Muscle layer of duodenum (tissue), 2 donors: ENCODE measurements around the gene MEX3A.

Source experiments
- H3K27ac ChIP-seq: one replicate; pipeline ENCODE4 v1.7.0; 2013; ENCODE audit warnings: mild to moderate bottlenecking, low read length
- H3K27me3 ChIP-seq: one replicate; pipeline ENCODE4 v1.7.0; 2013; ENCODE audit warnings: low read depth, mild to moderate bottlenecking, control low read depth, low read length
- H3K36me3 ChIP-seq, 2 donors: one replicate each; pipeline ENCODE4 v1.7.0; 2013; ENCODE audit warnings: low read length in 2 of 2, control low read depth in 1 of 2, mild to moderate bottlenecking in 1 of 2; ENCODE audit not compliant: insufficient read depth in 2 of 2, control insufficient read depth in 1 of 2
- H3K4me1 ChIP-seq, 2 donors: one replicate each; pipeline ENCODE4 v1.7.0; 2013; ENCODE audit warnings: low read length in 2 of 2, mild to moderate bottlenecking in 2 of 2, control low read depth in 1 of 2, moderate library complexity in 1 of 2; ENCODE audit not compliant: insufficient read depth in 2 of 2, control insufficient read depth in 1 of 2
- H3K4me3 ChIP-seq, 2 donors: one replicate each; pipeline ENCODE4 v1.7.0; 2013; ENCODE audit warnings: low read length in 2 of 2, low read depth in 1 of 2, mild to moderate bottlenecking in 1 of 2
- H3K9me3 ChIP-seq, 2 donors: one replicate each; pipeline ENCODE4 v1.7.0; 2013; ENCODE audit warnings: low read length in 2 of 2, control low read depth in 1 of 2, mild to moderate bottlenecking in 1 of 2; ENCODE audit not compliant: control insufficient read depth in 1 of 2
- donor health status: healthy.

MEX3A gene

DNA sequence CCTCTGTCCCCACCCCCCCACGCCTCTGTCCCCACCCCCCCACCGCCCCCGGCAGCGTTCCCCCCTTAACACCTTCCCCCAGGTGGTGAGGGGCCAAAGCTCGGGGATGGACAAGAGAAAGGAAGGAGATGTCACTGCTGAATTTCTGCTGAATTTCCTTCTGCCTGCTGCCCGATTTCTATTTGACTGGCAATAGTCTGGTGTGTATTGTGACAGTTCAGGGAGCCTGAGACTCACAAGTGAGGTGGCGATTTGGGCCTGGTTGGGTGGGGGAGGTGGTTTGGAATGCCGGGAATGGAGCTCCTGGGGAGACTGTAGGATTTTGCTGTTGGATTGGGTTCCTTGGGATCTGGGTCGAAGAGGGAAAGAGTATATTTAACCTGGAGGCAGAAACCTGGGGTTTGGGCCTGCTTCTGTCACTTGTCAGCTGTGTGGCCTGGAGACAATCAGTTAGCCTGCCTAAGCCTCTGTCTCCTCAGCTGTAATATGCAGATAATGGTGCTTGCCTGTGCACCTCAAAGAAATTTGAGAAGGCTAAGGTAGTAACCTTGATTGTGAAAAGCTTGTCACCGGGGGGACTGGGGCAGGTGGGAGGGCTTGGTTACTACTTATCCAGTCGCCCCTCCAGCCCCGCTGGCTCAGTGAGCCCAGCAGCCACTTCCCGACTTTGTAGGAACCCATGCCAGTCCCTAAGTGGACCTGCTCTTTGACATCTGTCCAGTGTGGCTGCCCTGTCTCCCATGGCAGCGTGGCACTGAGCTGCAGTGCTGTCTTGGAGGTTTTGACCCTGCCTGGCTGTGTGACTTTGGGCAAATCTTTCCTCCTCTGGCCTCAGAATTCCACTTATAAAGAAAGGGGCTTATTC is 24.6 kb upstream of the MEX3A start:
- Histone ChIP-seq H3K36me3 (peaks cover 0 to 3% of the 10 kb centered on the region in 2 donors), H3K4me1 (peaks cover 38 to 59% of the 10 kb centered on the region in 2 donors), H3K27ac (peak overlapping the region; percentile 98), H3K27me3 (no peaks in the 10 kb centered on the region), H3K4me3 (peak overlapping the region; percentile 21 to 40), H3K9me3 (no peaks in the 10 kb centered on the region)

DNA sequence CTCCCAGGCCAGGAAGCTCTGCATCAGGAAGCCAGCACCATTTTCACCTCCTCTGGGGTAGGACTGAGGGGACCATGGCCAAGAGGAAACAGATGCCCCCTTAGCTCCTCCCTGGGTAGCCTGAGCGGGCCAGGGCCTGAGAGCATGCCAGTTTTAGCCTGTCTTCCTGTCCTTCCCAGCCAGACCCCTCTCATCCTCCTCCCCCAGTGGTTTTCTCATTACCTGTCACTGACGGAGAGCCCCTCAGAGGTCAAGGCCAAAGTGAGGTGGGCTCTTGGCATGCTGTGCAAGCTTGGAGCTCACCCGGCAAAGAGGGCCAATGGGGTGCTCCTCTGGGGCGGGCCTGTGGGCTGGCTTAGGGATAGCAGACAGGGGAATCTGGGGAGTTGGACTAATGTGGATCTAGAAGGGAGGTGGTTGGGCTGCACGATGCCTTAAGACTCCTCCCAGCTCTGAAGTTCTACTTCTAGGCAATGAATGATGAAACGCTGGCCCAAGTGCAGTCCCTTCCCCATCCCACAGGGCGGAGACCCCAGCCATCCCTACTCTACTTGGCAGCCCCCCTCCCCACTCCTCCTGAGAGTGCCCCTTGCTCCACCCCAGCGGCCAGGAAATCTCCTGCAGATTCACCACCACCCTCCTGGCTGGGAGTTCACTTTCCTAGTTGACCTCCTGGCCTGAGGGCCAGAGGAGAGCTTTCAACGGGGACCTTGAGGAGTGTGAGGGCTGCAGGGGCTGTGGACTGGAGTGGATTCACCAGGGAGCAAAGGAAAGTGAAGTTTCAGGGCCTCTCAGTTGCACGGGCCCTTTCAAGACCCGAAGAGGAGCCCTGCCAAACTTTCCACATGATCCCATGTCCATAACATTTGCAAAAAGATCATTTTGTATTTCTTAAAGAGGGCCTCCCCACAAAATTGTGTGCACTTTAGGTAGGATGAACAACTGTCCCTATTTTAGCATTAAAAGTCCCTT is 22.9 kb upstream of the MEX3A start:
- H3K4me1 ChIP-seq: peaks cover 41 to 66% of the 10 kb centered on the region in 2 donors
- H3K27ac ChIP-seq: peak overlapping the region; percentile 98
- no peaks in the 10 kb centered on the region for H3K9me3 ChIP-seq
- peak overlapping the region; percentile 45 to 55 for H3K4me3 ChIP-seq
- peaks cover 0 to 3% of the 10 kb centered on the region in 2 donors for H3K36me3 ChIP-seq
- no peaks in the 10 kb centered on the region for H3K27me3 ChIP-seq

DNA sequence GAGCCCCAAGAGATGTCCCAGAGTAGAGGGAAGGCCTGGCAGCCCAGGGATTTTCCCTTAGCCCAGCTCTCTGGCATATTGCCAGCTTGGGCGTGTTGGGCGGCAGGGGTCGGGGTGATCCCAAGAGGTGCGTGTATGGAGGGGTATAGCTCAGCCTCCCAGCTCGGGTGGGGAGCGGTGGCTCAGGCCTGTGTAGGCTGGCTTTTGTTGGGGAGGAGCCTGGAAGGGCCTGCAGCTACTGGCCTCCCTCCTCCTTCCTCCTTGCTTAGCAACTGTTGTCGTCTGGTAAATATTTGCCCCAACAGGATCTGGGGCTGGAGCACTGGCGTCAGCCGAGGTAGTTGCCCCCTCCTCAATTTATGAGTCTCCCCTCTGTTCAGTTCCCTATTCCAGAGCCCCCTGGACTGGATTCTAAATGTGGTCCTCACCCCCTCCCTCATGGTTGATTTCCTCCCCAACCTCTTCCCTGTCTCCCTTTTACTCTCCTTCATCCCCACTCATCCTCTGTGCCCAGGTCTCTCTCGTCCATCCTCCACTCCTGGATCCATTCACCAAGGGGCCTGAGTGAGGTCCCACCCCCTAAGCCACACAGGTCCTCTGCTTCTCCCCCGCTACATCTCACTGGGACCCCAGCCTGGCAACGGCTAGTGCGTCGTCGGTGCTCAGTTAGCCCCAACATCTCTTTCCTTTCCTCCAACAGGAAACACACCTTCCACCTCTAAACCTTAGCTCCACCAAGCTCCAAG is 22.0 kb upstream of the MEX3A start:
- no peaks in the 10 kb centered on the region for H3K9me3 ChIP-seq
- peaks cover 0 to 3% of the 10 kb centered on the region in 2 donors for H3K36me3 ChIP-seq
- H3K4me1 ChIP-seq: peaks cover 41 to 67% of the 10 kb centered on the region in 2 donors
- H3K4me3 ChIP-seq: peak overlapping the region; percentile 45 to 55
- no peaks in the 10 kb centered on the region for H3K27me3 ChIP-seq
- H3K27ac ChIP-seq: peak overlapping the region; percentile 98

DNA sequence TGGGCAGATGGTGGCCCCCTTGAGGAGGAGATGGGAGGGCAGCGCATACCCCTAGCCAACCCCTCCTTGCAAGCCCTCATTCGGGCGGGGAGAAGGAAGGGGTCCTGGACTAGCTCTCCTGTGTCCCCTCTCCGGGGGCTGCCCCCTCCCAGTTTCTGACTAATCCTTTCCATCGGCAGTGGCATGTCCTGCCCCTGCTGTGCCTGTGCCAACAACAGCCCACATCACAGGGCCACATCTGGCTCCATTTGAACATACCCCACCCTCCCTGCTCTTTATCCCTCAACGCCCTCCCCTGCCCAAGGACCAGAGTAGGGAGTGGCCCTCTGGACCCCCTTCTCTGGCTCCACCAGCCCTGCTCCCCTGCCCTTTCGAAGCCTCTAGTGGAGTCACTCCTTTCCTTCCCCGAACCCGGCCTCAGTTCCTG is 21.3 kb upstream of the MEX3A start:
- H3K4me1 ChIP-seq: peaks cover 41 to 67% of the 10 kb centered on the region in 2 donors
- no peaks in the 10 kb centered on the region for H3K27me3 ChIP-seq
- peak overlapping the region; percentile 98 for H3K27ac ChIP-seq
- no peaks in the 10 kb centered on the region for H3K9me3 ChIP-seq
- peak overlapping the region; percentile 45 to 55 for H3K4me3 ChIP-seq
- peaks cover 0 to 3% of the 10 kb centered on the region in 2 donors for H3K36me3 ChIP-seq

DNA sequence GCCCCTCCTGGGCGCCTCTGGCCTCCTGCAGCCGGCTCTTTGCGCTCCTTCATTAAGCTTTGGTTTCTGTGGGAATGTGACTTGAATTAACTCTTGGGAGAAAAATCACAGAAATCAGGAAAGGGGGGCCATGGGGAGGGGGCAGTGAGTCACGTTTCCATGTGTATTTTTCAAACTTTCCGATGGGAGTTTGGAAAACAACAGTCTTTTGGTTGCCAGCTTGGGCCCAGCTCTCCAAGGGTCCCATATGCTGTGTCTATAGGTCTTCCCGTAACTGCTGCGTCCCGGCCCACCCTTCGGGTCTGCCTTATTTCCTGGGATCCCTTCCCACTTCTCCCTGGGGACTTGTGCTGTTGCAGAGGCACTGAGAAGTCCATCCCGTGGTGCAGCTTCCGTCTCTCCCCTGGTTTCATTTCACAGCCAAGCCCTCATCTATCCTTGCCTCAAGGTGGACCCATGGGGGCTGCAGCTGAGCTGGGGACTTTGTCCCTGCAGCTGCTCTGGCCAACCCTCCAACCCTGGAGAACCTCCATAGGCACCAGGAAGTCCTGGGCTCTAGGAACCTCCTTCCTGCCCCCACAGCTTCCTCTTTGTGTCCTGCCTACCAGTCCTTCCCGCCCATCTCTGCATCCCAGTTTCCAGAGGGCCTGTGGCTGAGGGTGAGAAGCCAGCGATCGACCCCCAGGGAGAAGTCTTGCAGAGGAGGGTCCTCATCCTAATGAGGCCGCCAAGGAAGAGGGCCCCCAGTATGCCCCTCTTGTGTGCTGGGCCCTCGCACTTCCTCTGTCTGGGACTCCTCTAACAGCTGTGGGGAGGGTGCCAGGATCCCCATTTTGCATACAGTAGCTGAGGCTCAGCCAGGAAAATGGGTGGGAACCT is 20.6 kb upstream of the MEX3A start:
- H3K4me1 ChIP-seq: peaks cover 41 to 67% of the 10 kb centered on the region in 2 donors
- H3K27me3 ChIP-seq: no peaks in the 10 kb centered on the region
- H3K27ac ChIP-seq: peak overlapping the region; percentile 98
- H3K36me3 ChIP-seq: peaks cover 0 to 3% of the 10 kb centered on the region in 2 donors
- peak overlapping the region; percentile 26 to 55 for H3K4me3 ChIP-seq
- no peaks in the 10 kb centered on the region for H3K9me3 ChIP-seq

DNA sequence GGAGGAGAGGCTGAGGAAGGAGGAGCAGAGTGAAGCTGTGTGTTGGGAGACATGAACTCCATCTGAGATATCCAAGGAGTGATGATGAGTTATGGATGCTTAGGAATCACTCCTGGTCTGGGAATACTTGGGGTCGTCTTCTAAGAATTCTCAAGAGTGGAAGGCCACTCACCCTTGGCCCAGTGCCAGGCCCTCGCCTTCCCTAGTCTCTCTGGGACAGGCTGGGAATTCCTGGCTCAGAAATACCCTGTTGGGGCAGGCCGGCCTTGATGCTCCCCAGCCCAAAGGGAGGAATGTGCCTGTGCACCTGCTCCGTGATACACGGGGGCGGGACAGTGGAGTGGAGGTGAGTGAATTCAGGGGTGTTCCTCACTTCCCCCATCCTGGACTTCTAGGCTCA is 19.6 kb upstream of the MEX3A start:
- Histone ChIP-seq H3K9me3 (no peaks in the 10 kb centered on the region), H3K4me3 (no peak overlapping the region), H3K4me1 (peaks cover 47 to 70% of the 10 kb centered on the region in 2 donors), H3K36me3 (peaks cover 0 to 3% of the 10 kb centered on the region in 2 donors), H3K27me3 (no peaks in the 10 kb centered on the region), H3K27ac (peak overlapping the region; percentile 98)

DNA sequence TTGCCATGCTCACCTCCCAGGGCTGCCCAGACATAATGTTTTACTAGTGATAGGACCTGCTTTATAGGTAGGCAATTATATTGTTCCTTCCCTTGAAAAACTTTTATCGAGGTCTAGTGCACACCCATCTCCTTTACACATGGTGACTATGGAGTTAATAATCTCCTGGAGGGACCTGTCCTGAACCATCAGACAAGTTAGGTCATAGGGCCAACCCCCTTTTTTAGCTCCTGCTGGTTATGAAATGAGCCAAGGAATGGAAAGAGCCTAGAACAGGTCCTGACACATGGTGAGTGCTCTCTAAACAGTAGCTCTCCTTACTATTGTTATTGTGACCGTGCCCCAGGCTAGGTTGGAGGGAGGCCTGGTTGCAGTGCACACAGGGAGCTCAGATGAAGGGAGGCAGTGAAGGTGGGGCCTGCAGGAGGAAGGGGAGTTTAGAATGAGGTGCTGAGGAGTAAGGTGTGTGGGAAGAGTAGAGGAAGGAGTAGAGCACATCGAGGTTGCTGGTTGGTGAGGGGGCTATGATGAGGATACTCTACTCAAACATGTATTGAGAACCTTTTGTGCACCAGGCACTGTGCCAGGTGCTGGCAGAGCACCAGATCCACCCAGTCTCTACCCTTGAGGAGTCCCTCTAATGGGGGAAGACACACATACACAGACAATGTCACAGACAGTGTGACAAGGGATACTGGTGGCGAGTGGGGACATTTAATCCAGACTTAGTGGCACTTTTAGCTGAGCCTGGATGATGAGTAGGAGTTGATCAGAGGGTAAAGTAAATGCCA is 18.1 kb upstream of the MEX3A start:
- no peak overlapping the region for H3K4me3 ChIP-seq
- no peaks in the 10 kb centered on the region for H3K27me3 ChIP-seq
- no peaks in the 10 kb centered on the region for H3K36me3 ChIP-seq
- H3K27ac ChIP-seq: no peak overlapping the region
- H3K4me1 ChIP-seq: peaks cover 47 to 70% of the 10 kb centered on the region in 2 donors
- H3K9me3 ChIP-seq: no peaks in the 10 kb centered on the region

DNA sequence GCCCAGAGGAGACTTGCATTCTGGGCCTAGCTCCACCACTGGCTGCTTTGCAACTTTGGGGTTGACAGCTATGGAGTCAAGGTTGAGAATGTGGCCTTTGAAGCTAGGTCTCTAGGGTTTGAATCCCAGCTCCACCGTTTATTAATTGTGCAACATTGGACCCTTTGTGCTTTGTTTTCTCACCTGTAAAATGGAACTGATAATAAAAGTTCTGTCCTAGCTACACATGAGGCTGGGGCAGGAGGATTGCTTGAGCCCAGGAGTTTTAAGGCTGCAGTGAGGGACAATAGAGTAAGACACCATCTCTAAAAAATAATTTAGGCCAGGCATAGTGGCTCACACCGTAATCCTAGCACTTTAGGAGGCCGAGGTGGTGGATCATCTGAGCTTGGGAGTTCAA is 17.0 kb upstream of the MEX3A start:
- Histone ChIP-seq H3K27me3 (no peaks in the 10 kb centered on the region), H3K36me3 (no peaks in the 10 kb centered on the region), H3K4me3 (no peak overlapping the region), H3K4me1 (peaks cover 35 to 59% of the 10 kb centered on the region in 2 donors), H3K27ac (no peak overlapping the region), H3K9me3 (no peaks in the 10 kb centered on the region)

DNA sequence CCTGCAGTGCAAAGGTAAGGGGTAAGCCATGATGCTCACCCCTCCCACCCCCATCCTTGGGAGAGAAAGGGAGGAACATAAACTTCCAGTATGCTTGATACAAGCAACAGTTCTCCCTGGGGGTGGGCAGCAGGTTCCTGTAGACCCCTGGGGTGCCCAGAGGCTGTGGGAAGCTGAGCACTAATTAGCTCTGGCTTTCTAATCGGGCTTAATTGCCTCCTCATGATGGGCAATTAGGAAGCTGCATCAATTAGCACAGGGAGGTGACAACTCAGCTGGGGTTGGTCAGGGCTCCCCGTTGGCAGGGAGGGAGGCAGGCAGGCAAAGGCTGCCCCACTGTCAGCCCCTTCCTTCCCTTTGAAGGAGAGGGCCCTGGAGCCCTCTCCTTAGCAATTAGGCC is 16.5 kb upstream of the MEX3A start:
- Histone ChIP-seq H3K4me3 (no peak overlapping the region), H3K4me1 (peaks cover 30 to 54% of the 10 kb centered on the region in 2 donors), H3K27ac (no peak overlapping the region), H3K36me3 (no peaks in the 10 kb centered on the region), H3K27me3 (no peaks in the 10 kb centered on the region), H3K9me3 (no peaks in the 10 kb centered on the region)
